ENCODE measurements around the gene EMSY.

Gene EMSY

GRCh38 chr11:76600124-76600655 lies 155.4 kb downstream of the EMSY start:
- peaks cover 12% of the 10 kb centered on the region for H3K27me3 Mint-ChIP-seq (ENCODE audit: low read depth, poor library complexity)

GRCh38 chr11:76601272-76601671 lies 156.5 kb downstream of the EMSY start:
- Mint-ChIP-seq H3K4me1 (peaks cover 22% of the 10 kb centered on the region), H3K9me3 (peaks cover 10% of the 10 kb centered on the region), H3K4me3 (no peak overlapping the region), H3K36me3 (ENCODE audit: low read depth) (peaks cover 5% of the 10 kb centered on the region), H3K27ac (no peak overlapping the region), H3K27me3 (ENCODE audit: low read depth, poor library complexity) (peaks cover 12% of the 10 kb centered on the region)
- DNase-seq: no peak
- no peak for TF ChIP-seq CTCF (IDR thresholded peaks at IDR 0.05)

More at GRCh38 chr11:76600124-76600655, 155.4 kb downstream of the EMSY start:
- no peak for DNase-seq
- Mint-ChIP-seq H3K36me3 (ENCODE audit: low read depth) (no peaks in the 10 kb centered on the region), H3K27ac (no peak overlapping the region), H3K9me3 (no peaks in the 10 kb centered on the region), H3K4me3 (no peak overlapping the region), H3K4me1 (peaks cover 17% of the 10 kb centered on the region)
- TF ChIP-seq CTCF (IDR thresholded peaks at IDR 0.05): no peak

DNA sequence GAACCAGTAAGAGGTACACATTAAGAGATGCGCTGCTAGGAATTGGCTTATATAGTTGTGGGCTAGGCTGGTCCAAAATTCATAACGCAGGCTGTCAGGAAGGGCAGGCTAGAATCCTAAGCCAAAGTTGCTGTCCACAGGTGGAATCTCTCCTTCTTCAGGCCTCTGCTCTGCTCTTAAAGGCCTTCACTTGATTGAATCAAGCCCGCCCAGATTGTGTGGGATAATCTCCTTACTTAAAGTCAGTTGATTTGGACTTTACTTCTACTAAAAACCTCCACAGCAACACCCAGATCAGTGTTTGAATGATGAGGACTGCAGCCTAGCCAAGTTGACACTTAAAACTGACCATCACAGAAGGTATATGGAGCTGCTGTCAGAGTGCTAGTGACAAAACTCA lies 156.9 kb downstream of the EMSY start:
- peaks cover 9% of the 10 kb centered on the region for H3K36me3 Mint-ChIP-seq (ENCODE audit: low read depth)
- no peak overlapping the region for H3K27ac Mint-ChIP-seq
- H3K27me3 Mint-ChIP-seq (ENCODE audit: low read depth, poor library complexity): peaks cover 12% of the 10 kb centered on the region
- peaks cover 15% of the 10 kb centered on the region for H3K9me3 Mint-ChIP-seq
- DNase-seq: no peak
- no peak for TF ChIP-seq CTCF (IDR thresholded peaks at IDR 0.05)
- H3K4me1 Mint-ChIP-seq: peaks cover 26% of the 10 kb centered on the region
- no peak overlapping the region for H3K4me3 Mint-ChIP-seq

DNA sequence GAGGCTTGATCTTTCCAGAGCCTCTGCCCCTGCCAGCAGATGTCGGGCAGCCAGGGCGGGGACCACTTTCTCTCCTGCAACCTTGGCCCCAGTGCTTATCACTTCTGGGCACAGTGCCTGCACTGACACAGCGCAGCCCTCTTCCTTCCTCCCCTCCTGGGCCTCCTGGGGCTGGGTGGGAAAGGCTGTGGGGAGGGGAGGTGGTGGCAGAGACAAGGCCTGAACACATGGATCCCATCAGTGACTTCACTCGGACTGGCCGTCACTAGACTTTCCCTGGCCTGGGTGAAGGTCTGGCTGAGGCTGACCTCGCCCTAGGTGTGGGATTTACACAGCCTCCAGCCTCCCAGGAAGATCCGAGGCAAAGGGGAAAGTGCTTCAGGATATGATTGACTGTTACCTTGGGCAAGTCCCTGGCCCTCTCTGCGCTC lies 157.6 kb downstream of the EMSY start:
- peaks cover 21% of the 10 kb centered on the region for H3K9me3 Mint-ChIP-seq

More for the DNA sequence above, 157.6 kb downstream of the EMSY start:
- Mint-ChIP-seq H3K4me3 (no peak overlapping the region), H3K36me3 (ENCODE audit: low read depth) (peaks cover 10% of the 10 kb centered on the region), H3K4me1 (peaks cover 26% of the 10 kb centered on the region), H3K27me3 (ENCODE audit: low read depth, poor library complexity) (peaks cover 12% of the 10 kb centered on the region), H3K27ac (no peak overlapping the region)
- no peak for TF ChIP-seq CTCF (IDR thresholded peaks at IDR 0.05)
- DNase-seq: no peak

Data from nephron progenitor cell (in vitro differentiated cells).